Heart left ventricle (tissue), 16 donors: ENCODE measurements around the gene LPAR6. TPM values are rescaled to one million over a fixed set of nuclear protein-coding genes. Genes with fewer than 3 reads are reported as not detected.

ENCODE experiments used
- ATAC-seq, 4 donors: fragments of 200-7000 bp; cut with Tn5 transposase; one replicate each; pipeline ENCODE4 v1.9.1; 2020 to 2022; ENCODE audit warnings: moderate library complexity in 4 of 4, mild to moderate bottlenecking in 3 of 4, moderate number of reproducible peaks in 1 of 4
- DNase-seq, 5 donors: peaks; one replicate each; pipeline ENCODE4 v3.0.0-alpha.2; 2020
- H3K27ac ChIP-seq, 12 donors: fragments of 200-600 bp; sonication (generic) in 4 of 12; one replicate each; pipeline versions ENCODE4 v1.5.0 to v1.8.0; 2016 to 2022; ENCODE audit warnings: mild to moderate bottlenecking in 2 of 12
- H3K27me3 ChIP-seq, 9 donors: fragments of 200-600 bp; sonication (generic) in 2 of 9; one replicate each; pipeline versions ENCODE4 v1.5.1 to v1.8.0; 2016 to 2022; ENCODE audit warnings: mild to moderate bottlenecking in 3 of 9
- H3K36me3 ChIP-seq, 9 donors: fragments of 200-600 bp; sonication (generic) in 2 of 9; one replicate each; pipeline versions ENCODE4 v1.5.0 to v1.8.0; 2018 to 2022; ENCODE audit warnings: mild to moderate bottlenecking in 2 of 9
- H3K4me1 ChIP-seq, 12 donors: fragments of 200-600 bp; sonication (generic) in 4 of 12; one replicate each; pipeline versions ENCODE4 v1.5.0 to v1.8.0; 2016 to 2022; ENCODE audit warnings: mild to moderate bottlenecking in 3 of 12
- H3K4me3 ChIP-seq, 12 donors: fragments of 200-600 bp; sonication (generic) in 4 of 12; one replicate each; pipeline versions ENCODE4 v1.5.0 to v1.8.0; 2017 to 2022; ENCODE audit warnings: mild to moderate bottlenecking in 9 of 12, moderate library complexity in 4 of 12
- H3K9me3 ChIP-seq, 12 donors: fragments of 200-600 bp; sonication (generic) in 4 of 12; one replicate each; pipeline versions ENCODE4 v1.5.0 to v1.8.0; 2016 to 2022; ENCODE audit warnings: mild to moderate bottlenecking in 1 of 12
- CTCF ChIP-seq, 12 donors: fragments of 200-600 bp; sonication (generic) in 4 of 12; IDR thresholded peaks; one replicate each; pipeline versions ENCODE4 v1.5.0 to v1.8.0; 2018 to 2022; ENCODE audit warnings: antibody characterized with exemption in 12 of 12, mild to moderate bottlenecking in 5 of 12
- POLR2A ChIP-seq, 2 donors: fragments of 450-650 bp; IDR thresholded peaks; one replicate each; pipeline ENCODE4 v1.6.1; 2017; ENCODE audit warnings: antibody characterized with exemption in 2 of 2, mild to moderate bottlenecking in 2 of 2, moderate library complexity in 2 of 2
- WGBS, 4 donors: extraction: QIAGEN DNeasy Blood & Tissue Kit in 2 of 4; methylation state at CpG; one replicate each; pipeline versions ENCODE4 v1.1.5 to v1.1.7; 2013 to 2018; 5-methylcytosine and 5-hydroxymethylcytosine counted together
- intact Hi-C, 10 donors: fragments of 100-400 bp; cut with DNase I; formaldehyde crosslinking; loops; one replicate each; pipeline versions ENCODE4 v1.11.1 to v1.14.2; 2022
- polyA plus RNA-seq, 2 donors: library from polyadenylated mRNA; stranded (reverse); fragments of 200-250 nt; gene quantifications; one replicate each; pipeline ENCODE4 v1.2.3, GENCODE V29; 2013
- total RNA-seq, 9 donors: library from RNA; depleted of rRNA in 2 of 9; stranded (reverse); fragments of >200 nt in 2 of 9; fragmentation: NEBNext Ultra II Directional in 3 of 9; extraction: Animal tissue kit (Norgen Biotek cat#: 25700) in 3 of 9; gene quantifications; one replicate each; pipeline versions ENCODE4 v1.1.0 to v1.2.4, GENCODE V29; 2016 to 2023
- donor health status: ischemic (EF 13 %, LVEDD 7.1; RV severe dilation, severe dysfunction).
- donor health status: healthy with polysubstance abuse.
- donor health status: DM: no; HTN: yes; CAD: no.
- donor health status: DM: no; HTN: no; CAD: no.
- donor health status: ischemic (EF 25% LVEDD 6.9; RV normal size, moderate dysfunction).
- donor health status: ischemic (EF 25% LVEDD 5.7; RV mildly dilated, moderate dysfunction).
- donor health status: healthy.
- donor health status: DM: yes; HTN: yes; CAD: no.
- donor health status: ischemic (EF 35%, LVEDD 5.7; RV mildly dilated, moderate dysfunction).
- donor health status: nonischemic (EF 11% LVEDD 7.7; RV severe dilation, severe dysfunction).
- donor health status: DM: yes; HTN: yes; CAD: no.
- donor health status: PGD.
- donor health status: ischemic (EF 29% LVEDD 5.4; RV normal size, mild dysfunction).
- donor health status: nonischemic (EF 23%, LVEDD 6.1; RV moderate dilation, normal function).

Gene LPAR6
- total and polyA plus RNA-seq, 11 donors, result 6.7 to 47.9 (median 16.6) TPM

GRCh38 chr13:48449656-48450055 is 36.7 kb upstream of the LPAR6 start:
- Histone ChIP-seq H3K27me3 (no peaks in the 10 kb centered on the region), H3K9me3 (peaks cover 0 to 19% (median 8%) of the 10 kb centered on the region in 12 donors), H3K4me1 (peaks cover 0 to 43% (median 1%) of the 10 kb centered on the region in 12 donors), H3K36me3 (peaks cover 0 to 23% (median 17%) of the 10 kb centered on the region in 9 donors), H3K27ac (peak overlapping the region in 1 of 12 donors; percentile 84), H3K4me3 (no peak overlapping the region)
- intact Hi-C loops, result no loop called here
- ATAC-seq (no peak), DNase-seq (no peak)
- TF ChIP-seq POLR2A (IDR thresholded peaks at IDR 0.05), result no peak
- TF ChIP-seq CTCF (IDR thresholded peaks at IDR 0.05), result no peak
- WGBS, 4 donors, result 88 to 93% (median 92%) methylated on average over 2 of the region's 2 CpGs

DNA sequence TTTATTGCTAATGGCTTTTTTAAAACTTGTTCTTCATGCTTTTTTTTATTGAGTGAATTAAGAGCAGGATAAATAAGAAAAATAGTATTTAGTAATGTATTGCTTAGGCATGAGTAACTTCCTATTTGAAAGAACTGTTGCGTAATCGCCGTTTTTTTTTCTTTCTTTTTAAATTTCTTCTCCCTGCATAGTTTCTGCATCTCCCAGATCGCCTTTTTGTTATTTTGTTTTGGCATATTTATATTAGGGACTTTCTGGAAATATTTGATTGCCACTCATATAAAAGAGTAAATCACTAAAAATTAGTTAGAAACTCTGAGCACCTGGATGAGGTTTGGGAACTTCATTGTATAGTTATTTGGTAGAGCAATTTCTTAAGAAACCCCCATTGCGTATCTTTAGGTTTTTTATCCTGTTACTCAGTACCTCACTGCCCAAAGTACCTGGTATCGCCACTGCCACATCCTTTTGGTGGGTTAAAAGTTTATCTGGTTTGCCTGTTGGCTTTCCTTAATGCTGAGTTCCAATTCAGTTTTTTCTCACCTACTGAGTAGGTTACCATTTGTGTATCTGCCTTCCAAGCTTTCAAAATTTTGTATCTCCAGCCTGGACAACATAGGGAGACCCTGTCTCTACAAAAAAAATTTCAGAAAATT is 36.2 kb upstream of the LPAR6 start:
- ATAC-seq, result peak in 2 of 4 donors; percentile 36 to 49
- peak overlapping the region in 5 of 12 donors; percentile 15 to 32 (median 27) for H3K4me3 ChIP-seq
- peaks cover 0 to 43% (median 1%) of the 10 kb centered on the region in 12 donors for H3K4me1 ChIP-seq
- DNase-seq, result no peak
- H3K27me3 ChIP-seq, result no peaks in the 10 kb centered on the region
- WGBS, 4 donors, result 55 to 66% (median 60%) methylated on average over 6 of the region's 6 CpGs
- peak overlapping the region in 9 of 12 donors; percentile 6 to 84 (median 33) for H3K27ac ChIP-seq
- H3K9me3 ChIP-seq, result peaks cover 0 to 19% (median 8%) of the 10 kb centered on the region in 12 donors
- intact Hi-C loops, result no loop called here
- no peak for TF ChIP-seq CTCF (IDR thresholded peaks at IDR 0.05)
- no peak for TF ChIP-seq POLR2A (IDR thresholded peaks at IDR 0.05)
- H3K36me3 ChIP-seq, result peaks cover 0 to 17% (median 11%) of the 10 kb centered on the region in 9 donors

DNA sequence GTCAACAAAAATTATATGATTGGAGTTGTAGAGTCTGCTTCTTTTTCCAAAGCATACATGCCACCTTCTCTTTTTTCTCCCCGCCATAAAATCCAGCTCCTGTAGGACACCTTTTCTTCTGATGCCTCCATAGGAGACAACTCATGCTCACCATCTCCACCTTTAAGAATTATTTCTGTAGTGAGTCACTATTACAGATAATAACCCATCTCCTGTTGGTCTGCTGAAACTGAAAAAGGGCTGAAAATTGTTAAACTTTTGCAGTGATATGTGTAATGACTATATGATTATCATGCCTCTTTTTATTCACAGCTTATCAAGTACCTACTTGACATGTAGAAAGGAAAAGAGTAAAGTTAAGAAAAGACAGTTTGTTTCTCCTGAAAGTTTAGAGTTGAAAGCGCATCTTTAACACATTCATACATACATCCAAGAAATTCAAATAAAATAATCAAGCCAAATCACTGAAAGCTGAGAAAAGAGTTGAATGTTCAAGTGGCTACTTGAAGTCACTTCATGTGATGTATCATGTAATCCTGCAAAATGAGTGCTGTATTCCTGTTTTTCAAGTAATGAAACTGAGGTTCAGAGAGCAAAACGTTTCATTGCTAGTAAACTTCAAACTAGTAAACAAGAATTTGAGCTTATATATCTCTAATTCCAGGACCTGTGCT is 35.5 kb upstream of the LPAR6 start:
- DNase-seq (no peak), ATAC-seq (no peak)
- intact Hi-C loops, result no loop called here
- H3K4me1 ChIP-seq, result peaks cover 0 to 49% (median 1%) of the 10 kb centered on the region in 12 donors
- H3K9me3 ChIP-seq, result peaks cover 0 to 19% (median 8%) of the 10 kb centered on the region in 12 donors
- 78 to 85% (median 81%) methylated on average over 3 of the region's 3 CpGs for WGBS, 4 donors
- H3K27ac ChIP-seq, result peak overlapping the region in 9 of 12 donors; percentile 6 to 84 (median 33)
- TF ChIP-seq CTCF (IDR thresholded peaks at IDR 0.05) (no peak), POLR2A (IDR thresholded peaks at IDR 0.05) (no peak)
- peak overlapping the region in 5 of 12 donors; percentile 15 to 32 (median 27) for H3K4me3 ChIP-seq
- H3K36me3 ChIP-seq, result peaks cover 0 to 10% (median 5%) of the 10 kb centered on the region in 9 donors
- no peaks in the 10 kb centered on the region for H3K27me3 ChIP-seq

- peaks cover 0 to 4% (median 0%) of the 10 kb centered on the region in 9 donors for H3K36me3 ChIP-seq
- H3K27ac ChIP-seq, result peak overlapping the region in 4 of 12 donors; percentile 4 to 84 (median 37)
- no peak for TF ChIP-seq CTCF (IDR thresholded peaks at IDR 0.05)
- TF ChIP-seq POLR2A (IDR thresholded peaks at IDR 0.05), result no peak
- intact Hi-C loops, result no loop called here
- WGBS, 4 donors, result 96 to 100% (median 98%) methylated on average over 1 of the region's 1 CpG
- peaks cover 0 to 67% (median 1%) of the 10 kb centered on the region in 12 donors for H3K4me1 ChIP-seq
- no peaks in the 10 kb centered on the region for H3K27me3 ChIP-seq
- no peak overlapping the region for H3K4me3 ChIP-seq
- DNase-seq (no peak), ATAC-seq (peak in 3 of 4 donors; percentile 66 to 73 (median 67))
- H3K9me3 ChIP-seq, result peaks cover 0 to 18% (median 8%) of the 10 kb centered on the region in 12 donors
Observed at GRCh38 chr13:48446464-48446863, 33.6 kb upstream of the LPAR6 start.
